Activated CD8-positive, alpha-beta T cell treated with anti-CD3 and anti-CD28 coated beads for 36 hours (primary cell): ENCODE data around the gene MAGI2. TPM values are rescaled to one million over a fixed set of nuclear protein-coding genes. Genes with fewer than 3 reads are reported as not detected.
"Not testable (repeated sequence)": the region's sequence is repeated elsewhere in the genome, so short reads cannot be mapped to it uniquely, and the experiment has no call there.

Experiments
- ATAC-seq: fragments of 200-7000 bp; cut with Tn5 transposase; one replicate; pipeline ENCODE4 v1.10.0; 2021; ENCODE audit warnings: mild to moderate bottlenecking, moderate library complexity
- CTCF ChIA-PET: fragments of 350-600 bp; sonication (Branson Sonifier 250); formaldehyde crosslinking; loops from one replicate; lab custom pipeline; 2021; ENCODE audit warnings: antibody characterized with exemption; lab: Charles Lee
- POLR2A ChIA-PET: fragments of 350-600 bp; sonication (Branson Sonifier 250); formaldehyde crosslinking; loops from one replicate; lab custom pipeline; 2021; ENCODE audit warnings: antibody characterized with exemption; lab: Charles Lee
- DNase-seq: peaks from one replicate; pipeline ENCODE4 v3.0.0-alpha.2; 2020
- H3K27ac Mint-ChIP-seq: one replicate; pipeline ENCODE4 v1.8.0; 2021; ENCODE audit warnings: mild to moderate bottlenecking, mixed read lengths
- H3K27me3 Mint-ChIP-seq: one replicate; pipeline ENCODE4 v1.8.0; 2021; ENCODE audit warnings: mixed read lengths
- H3K36me3 Mint-ChIP-seq: one replicate; pipeline ENCODE4 v1.8.0; 2021; ENCODE audit warnings: low read depth, mixed read lengths
- H3K4me1 Mint-ChIP-seq: one replicate; pipeline ENCODE4 v1.8.0; 2021; ENCODE audit warnings: low read depth, mixed read lengths
- H3K4me3 Mint-ChIP-seq: one replicate; pipeline ENCODE4 v1.8.0; 2021; ENCODE audit warnings: mild to moderate bottlenecking, moderate library complexity, mixed read lengths
- H3K9me3 Mint-ChIP-seq: one replicate; pipeline ENCODE4 v1.8.0; 2021; ENCODE audit warnings: mixed read lengths
- CTCF ChIP-seq: fragments of 200-600 bp; IDR thresholded peaks from one replicate; pipeline ENCODE4 v1.8.0; 2022; ENCODE audit warnings: antibody characterized with exemption, mild to moderate bottlenecking
- intact Hi-C: fragments of 100-400 bp; cut with micrococcal nuclease; formaldehyde crosslinking; loops from one replicate; pipeline ENCODE4 v1.10.0; 2022
- total RNA-seq, 2 experiments: library from RNA; stranded (reverse); gene quantifications; one replicate each; pipeline ENCODE4 v1.2.3, GENCODE V29; 2021

MAGI2 gene
- total RNA-seq, 2 experiments from 2014 or later = 0.04 to 0.09 TPM

- TF ChIP-seq CTCF = no peak
- no peak overlapping the region for H3K4me3 Mint-ChIP-seq
- no peaks in the 10 kb centered on the region for H3K27me3 Mint-ChIP-seq
- POLR2A ChIA-PET = no interaction called here
- no peaks in the 10 kb centered on the region for H3K9me3 Mint-ChIP-seq
- CTCF ChIA-PET = interaction anchor here (1.0 to 1.1 kb wide), 2 partner anchors 12 to 36 kb away, joined by 3 read pairs; no protein-coding TSS in a partner anchor
- ATAC-seq = no peak
- intact Hi-C loops = no loop called here
- H3K27ac Mint-ChIP-seq = no peak overlapping the region
- no peaks in the 10 kb centered on the region for H3K36me3 Mint-ChIP-seq
- H3K4me1 Mint-ChIP-seq = no peaks in the 10 kb centered on the region
- DNase-seq = no peak
Observed at GRCh38 chr7:78578686-78579085, 874.8 kb downstream of the MAGI2 start.

- POLR2A ChIA-PET, H3K27me3 Mint-ChIP-seq, intact Hi-C loops, H3K4me3 Mint-ChIP-seq, ATAC-seq, H3K9me3 Mint-ChIP-seq, H3K36me3 Mint-ChIP-seq, DNase-seq, H3K27ac Mint-ChIP-seq, H3K4me1 Mint-ChIP-seq: not testable (repeated sequence)
- CTCF ChIA-PET = interaction anchor here (1.0 kb wide), 1 partner anchor 35 kb away, joined by 3 read pairs; no protein-coding TSS in a partner anchor
Observed at GRCh38 chr7:78577174-78577952, 876.1 kb downstream of the MAGI2 start.

GRCh38 chr7:78576236-78576635 is 877.2 kb downstream of the MAGI2 start:
- DNase-seq = no peak
- CTCF ChIA-PET = no interaction called here
- intact Hi-C loops = no loop called here
- no peaks in the 10 kb centered on the region for H3K36me3 Mint-ChIP-seq
- no peak for TF ChIP-seq CTCF
- no peaks in the 10 kb centered on the region for H3K9me3 Mint-ChIP-seq
- no peak overlapping the region for H3K4me3 Mint-ChIP-seq
- no peaks in the 10 kb centered on the region for H3K4me1 Mint-ChIP-seq
- no peak for ATAC-seq
- no peak overlapping the region for H3K27ac Mint-ChIP-seq
- POLR2A ChIA-PET = no interaction called here
- H3K27me3 Mint-ChIP-seq = no peaks in the 10 kb centered on the region

GRCh38 chr7:78571292-78571691 is 882.2 kb downstream of the MAGI2 start:
- DNase-seq = no peak
- TF ChIP-seq CTCF = no peak
- ChIA-PET CTCF (no interaction called here), POLR2A (no interaction called here)
- Mint-ChIP-seq H3K27ac (no peak overlapping the region), H3K9me3 (no peaks in the 10 kb centered on the region), H3K36me3 (no peaks in the 10 kb centered on the region), H3K4me1 (no peaks in the 10 kb centered on the region), H3K4me3 (no peak overlapping the region), H3K27me3 (no peaks in the 10 kb centered on the region)
- no peak for ATAC-seq
- intact Hi-C loops = no loop called here

- no peaks in the 10 kb centered on the region for H3K9me3 Mint-ChIP-seq
- H3K36me3 Mint-ChIP-seq = no peaks in the 10 kb centered on the region
- CTCF ChIA-PET = no interaction called here
Observed at GRCh38 chr7:78568690-78569089, 884.8 kb downstream of the MAGI2 start.

More at GRCh38 chr7:78568690-78569089, 884.8 kb downstream of the MAGI2 start:
- Mint-ChIP-seq H3K27me3 (no peaks in the 10 kb centered on the region), H3K27ac (no peak overlapping the region), H3K4me3 (no peak overlapping the region), H3K4me1 (no peaks in the 10 kb centered on the region)
- ATAC-seq (no peak), DNase-seq (no peak)
- intact Hi-C loops = no loop called here
- POLR2A ChIA-PET = no interaction called here
- TF ChIP-seq CTCF = no peak
